HG03520 (cell line): ENCODE data around the gene GRN.
"Not testable (repeated sequence)": the region's sequence is repeated elsewhere in the genome, so short reads cannot be mapped to it uniquely, and the experiment has no call there.

ENCODE experiments used
- ATAC-seq: cut with Tn5 transposase; IDR thresholded peaks from one replicate; pipeline ENCODE4 v1.9.1; 2021; ENCODE audit warnings: mild to moderate bottlenecking, moderate library complexity; ENCODE audit not compliant: unreplicated experiment

Gene GRN

GRCh38 chr17:44321246-44322120, 23.6 kb upstream of the GRN start:
- ATAC-seq, result no peak

- ATAC-seq, result no peak
Measured at GRCh38 chr17:44322236-44322895, 22.7 kb upstream of the GRN start.

- ATAC-seq, result no peak
Measured at GRCh38 chr17:44323359-44324091, 21.6 kb upstream of the GRN start.

- no peak for ATAC-seq
Measured at GRCh38 chr17:44324092-44324570, 21.0 kb upstream of the GRN start.

GRCh38 chr17:44324571-44325275, 20.4 kb upstream of the GRN start, which contains the start of gene SLC25A39:
SLC25A39 (minus strand) TSS chr17:44324823; CDS start chr17:44323562, 1,261 bp downstream.
- peak; percentile 59 for ATAC-seq

GRCh38 chr17:44326861-44327444, 18.1 kb upstream of the GRN start:
- peak; percentile 43 for ATAC-seq

GRCh38 chr17:44327715-44328449, 17.2 kb upstream of the GRN start:
- ATAC-seq, result no peak

- ATAC-seq, result not testable (repeated sequence)
Measured at GRCh38 chr17:44329516-44329915, 15.6 kb upstream of the GRN start.

- not testable (repeated sequence) for ATAC-seq
Measured at GRCh38 chr17:44330263-44330662, 14.8 kb upstream of the GRN start.

- no peak for ATAC-seq
Measured at GRCh38 chr17:44331249-44331760, 13.8 kb upstream of the GRN start.

GRCh38 chr17:44333371-44333770, 11.7 kb upstream of the GRN start:
- no peak for ATAC-seq

GRCh38 chr17:44334315-44334714, 10.8 kb upstream of the GRN start:
- no peak for ATAC-seq

GRCh38 chr17:44334727-44335126, 10.4 kb upstream of the GRN start:
- no peak for ATAC-seq

- ATAC-seq, result no peak
Measured at GRCh38 chr17:44335564-44335963, 9.5 kb upstream of the GRN start.

GRCh38 chr17:44335968-44336367, 9.1 kb upstream of the GRN start:
- ATAC-seq, result no peak

- no peak for ATAC-seq
Measured at GRCh38 chr17:44338702-44339101, 6.4 kb upstream of the GRN start.

GRCh38 chr17:44340553-44340952, 4.5 kb upstream of the GRN start:
- not testable (repeated sequence) for ATAC-seq

- ATAC-seq, result no peak
Measured at GRCh38 chr17:44343510-44344209, 1.4 kb upstream of the GRN start.
